NCI-H2107 (cell line): ENCODE measurements around the gene PIP5KL1.

Source experiments
- DNase-seq: peaks from one replicate; lab custom pipeline; 2025; lab: John Stamatoyannopoulos, UW

The PIP5KL1 gene

GRCh38 chr9:127873223-127873691 lies 57.3 kb downstream of the PIP5KL1 start:
- no peak for DNase-seq

GRCh38 chr9:127872369-127873222 lies 58.0 kb downstream of the PIP5KL1 start:
- no peak for DNase-seq

- no peak for DNase-seq
Observed at GRCh38 chr9:127871531-127871930, 59.0 kb downstream of the PIP5KL1 start.

- no peak for DNase-seq
Observed at GRCh38 chr9:127870887-127871286, 59.7 kb downstream of the PIP5KL1 start.
